K562 (cell line): ENCODE data around the gene KRTAP19-7. TPM values are rescaled to one million over a fixed set of nuclear protein-coding genes. Genes with fewer than 3 reads are reported as not detected.

Source experiments
- ATAC-seq: fragments of 200-7000 bp; cut with Tn5 transposase; 3 replicates; pipeline ENCODE4 v1.9.1; 2020; ENCODE audit warnings: moderate library complexity
- BruUV-seq: library from RNA; stranded (reverse); fragments of 400-500 nt; replicated peaks from 2 replicates; lab custom pipeline; 2021; lab: Mats Ljungman, UMichigan
- CTCF ChIA-PET: fragments of 300-600 bp; formaldehyde crosslinking; extraction: SDS; loops from one replicate; lab custom pipeline; 2021; ENCODE audit warnings: low intra/inter-chr PET ratio; lab: Yijun Ruan, JAX
- POLR2A ChIA-PET: fragments of 300-600, 350-650 bp; sonication (Branson Sonifier 250); formaldehyde crosslinking; extraction: SDS; loops from one replicate; lab custom pipeline; 2021; ENCODE audit warnings: antibody characterized with exemption, inconsistent platforms; lab: Yijun Ruan, JAX
- DNase-seq, 4 experiments: peaks; one replicate each; pipeline versions ENCODE4 v3.0.0 to v3.0.0-alpha.2; 2011 to 2018; ENCODE audit warnings: low spot score in 3 of 4, mixed read lengths in 3 of 4; ENCODE audit errors: extremely low read depth in 1 of 4
- FAIRE-seq: peaks from 2 replicates; lab custom pipeline; 2011; peaks lifted over from hg19 to GRCh38; lab: Jason Lieb, UNC
- H2AFZ ChIP-seq: 2 replicates; pipeline ENCODE4 v1.6.0; 2011; ENCODE audit warnings: low read depth, low read length, control low read depth, inconsistent platforms
- H3K27ac ChIP-seq: fragments of 200-600 bp; 3 replicates; pipeline ENCODE4 v1.8.0; 2011; ENCODE audit warnings: low read depth, mild to moderate bottlenecking, control low read depth, inconsistent platforms, low read length, moderate library complexity, mixed read lengths; ENCODE audit errors: extremely low read depth
- H3K27me3 ChIP-seq, 2 experiments: fragments of 300-600 bp in 1 of 2; 2 replicates in 1 of 2; 3 replicates in 1 of 2; pipeline versions ENCODE4 v1.6.0 to v1.8.0; 2011; ENCODE audit warnings: inconsistent platforms in 2 of 2, low read length in 2 of 2, mild to moderate bottlenecking in 1 of 2, mixed read lengths in 1 of 2, moderate library complexity in 1 of 2; ENCODE audit not compliant: control insufficient read depth in 2 of 2, insufficient read depth in 2 of 2
- H3K36me3 ChIP-seq: fragments of 300-600 bp; 3 replicates; pipeline ENCODE4 v1.8.0; 2011; ENCODE audit warnings: mild to moderate bottlenecking, low read length, inconsistent platforms; ENCODE audit not compliant: control insufficient read depth, insufficient read depth
- H3K4me1 ChIP-seq, 2 experiments: fragments of 200-600 bp in 1 of 2; replicated peaks in 1 of 2; 2 replicates in 1 of 2; 3 replicates in 1 of 2; pipeline versions ENCODE4 v1.5.1 to v1.8.0; 2011; ENCODE audit warnings: inconsistent platforms in 2 of 2, low read length in 2 of 2, mild to moderate bottlenecking in 1 of 2, mixed read lengths in 1 of 2, moderate library complexity in 1 of 2; ENCODE audit not compliant: control insufficient read depth in 2 of 2, insufficient read depth in 2 of 2
- H3K4me2 ChIP-seq: 2 replicates; pipeline ENCODE4 v1.6.1; 2011; ENCODE audit warnings: low read length, control low read depth, inconsistent platforms, mixed read lengths; ENCODE audit not compliant: insufficient read depth
- H3K4me3 ChIP-seq: fragments of 200-600 bp; sonication (generic), shearing (Covaris generic); 2 replicates; pipeline ENCODE4 v1.5.1; 2016; ENCODE audit warnings: control low read depth, inconsistent platforms
- H3K79me2 ChIP-seq: fragments of 200-600 bp; 3 replicates; pipeline ENCODE4 v1.8.0; 2011; ENCODE audit warnings: low read length, inconsistent platforms; ENCODE audit not compliant: control insufficient read depth, insufficient read depth
- H3K9ac ChIP-seq, 2 experiments: 2 replicates each; pipeline versions ENCODE4 v1.6.0 to v1.6.1; 2011; ENCODE audit warnings: low read depth in 2 of 2, low read length in 2 of 2, control low read depth in 1 of 2, inconsistent platforms in 1 of 2, mild to moderate bottlenecking in 1 of 2, mixed read lengths in 1 of 2; ENCODE audit not compliant: insufficient read depth in 1 of 2
- H3K9me1 ChIP-seq: one replicate; pipeline ENCODE4 v1.6.0; 2011; ENCODE audit warnings: inconsistent platforms, mild to moderate bottlenecking, low read length, moderate library complexity; ENCODE audit not compliant: control insufficient read depth, insufficient read depth
- H3K9me3 ChIP-seq: replicated peaks from 2 replicates; pipeline ENCODE4 v1.5.1; 2011; ENCODE audit warnings: low read depth, low read length, inconsistent platforms; ENCODE audit not compliant: control insufficient read depth, insufficient read depth
- H4K20me1 ChIP-seq: replicated peaks from 2 replicates; pipeline ENCODE4 v1.6.1; 2011; ENCODE audit warnings: low read length, inconsistent platforms, mixed read lengths; ENCODE audit not compliant: control insufficient read depth, insufficient read depth
- PBX2 ChIP-seq, 2 experiments: IDR thresholded peaks in 1 of 2; conservative IDR thresholded peaks in 1 of 2; 2 replicates each; pipeline ENCODE4 v1.6.1; 2016; ENCODE audit warnings: low read depth in 2 of 2, mild to moderate bottlenecking in 1 of 2, missing compliant biosample characterization in 1 of 2, missing genetic modification characterization in 1 of 2, moderate library complexity in 1 of 2
- ZNF184 ChIP-seq: sonication (generic); formaldehyde crosslinking; IDR thresholded peaks from 2 replicates; pipeline ENCODE4 v1.5.0; 2020; ENCODE audit warnings: missing genetic modification reagents
- ZNF431 ChIP-seq: sonication (generic); formaldehyde crosslinking; IDR thresholded peaks from 2 replicates; pipeline ENCODE4 v1.8.0; 2022; ENCODE audit warnings: mild to moderate bottlenecking, missing genetic modification reagents
- ZNF609 ChIP-seq: sonication (generic); formaldehyde crosslinking; IDR thresholded peaks from 2 replicates; pipeline ENCODE4 v1.8.1; 2023; ENCODE audit warnings: missing genetic modification reagents, mild to moderate bottlenecking, borderline replicate concordance
- ZNF830 ChIP-seq: fragments of 250-450 bp; sonication (Bioruptor Pico); IDR thresholded peaks from 2 replicates; pipeline ENCODE4 v1.5.0; 2021; ENCODE audit warnings: mild to moderate bottlenecking
- WGBS: fragments of 100-300 bp; shearing (Covaris generic); methylation state at CpG from one replicate; pipeline ENCODE4 v1.1.6; 2016; ENCODE audit warnings: low coverage, mixed read lengths; ENCODE audit not compliant: insufficient coverage; ENCODE audit errors: missing lambda C conversion rate; 5-methylcytosine and 5-hydroxymethylcytosine counted together
- in situ Hi-C: fragments of 300-500 bp; cut with MboI; formaldehyde crosslinking; loops from 4 replicates; pipeline ENCODE4 v1.15.0; 2018; ENCODE audit warnings: inconsistent platforms, mixed read lengths
- intact Hi-C: fragments of 100-400 bp; cut with micrococcal nuclease; formaldehyde crosslinking; loops from 2 replicates; pipeline ENCODE4 v1.14.2; 2022
- polyA plus RNA-seq, 8 experiments: library from polyadenylated mRNA; depleted of rRNA in 4 of 8; stranded (reverse) in 5 of 8; unstranded in 3 of 8; fragments of >200 nt; fragmentation: Nextera tagmentation in 2 of 8; fragmentation: Illumina TruSeq in 1 of 8; extraction: Ambion mirVana in 2 of 8; extraction: Trizol in 1 of 8; gene quantifications; 2 replicates each; pipeline versions ENCODE4 v1.2.1 to v1.2.3, GENCODE V29; 2011 to 2014; ENCODE audit warnings: inconsistent platforms in 1 of 8, missing spikeins in 1 of 8
- total RNA-seq, 7 experiments: library from RNA; depleted of rRNA in 6 of 7; stranded (reverse); fragments of >200 nt in 6 of 7; fragmentation: Illumina TruSeq in 2 of 7; extraction: Trizol in 2 of 7; gene quantifications; 2 replicates each; pipeline versions ENCODE4 v1.2.1 to v1.2.3, GENCODE V29; 2011 to 2021; ENCODE audit warnings: low replicate concordance in 1 of 7

Gene KRTAP19-7
- total and polyA plus RNA-seq, 9 of the 15 experiments (the other 6 are each of a cell fraction or from before 2014, with no cell fraction given) = not detected

- ChIA-PET POLR2A (no interaction called here), CTCF (no interaction called here)
- TF ChIP-seq ZNF184 (CRISPR knock-in tag) = no peak
- TF ChIP-seq ZNF431 (CRISPR knock-in tag) = no peak
- no peak for TF ChIP-seq PBX2 (CRISPR knock-in tag; IDR thresholded peaks at IDR 0.05; ENCODE audit: low read depth)
- TF ChIP-seq PBX2 (tag; conservative IDR thresholded peaks at IDR 0.05; ENCODE audit: low read depth) = no peak
- no peak for TF ChIP-seq ZNF609 (CRISPR knock-in tag)
- TF ChIP-seq ZNF830 (CRISPR knock-in tag) = no peak
- WGBS = 3% methylated on average over 3 of the region's 3 CpGs
- FAIRE-seq (no peak), DNase-seq (no peak), ATAC-seq (no peak)
- Histone ChIP-seq H3K9me3 (peaks cover 1% of the 10 kb centered on the region), H3K79me2 (no peaks in the 10 kb centered on the region), H3K9ac (no peak overlapping the region), H3K9me1 (no peaks in the 10 kb centered on the region), H3K4me3 (no peak overlapping the region), H3K27me3 (no peaks in the 10 kb centered on the region), H4K20me1 (no peaks in the 10 kb centered on the region), H3K27ac (no peak overlapping the region), H3K36me3 (no peaks in the 10 kb centered on the region), H3K4me1 (no peaks in the 10 kb centered on the region), H2AFZ (no peak overlapping the region), H3K4me2 (no peak overlapping the region)
- no TSS peak for BruUV-seq
- in situ Hi-C loops (no loop called here), intact Hi-C loops (no loop called here)
Measured at GRCh38 chr21:30580132-30580531, 19.0 kb upstream of the KRTAP19-7 start.
